Measurements from ENCODE around the gene VPS39. TPM values are rescaled to one million over a fixed set of nuclear protein-coding genes. Genes with fewer than 3 reads are reported as not detected.

The VPS39 gene
- total RNA-seq, 3 donors from 2014 or later (not counting 1 experiment from before 2014, with no cell fraction given): 104 to 115 (median 112) TPM

GRCh38 chr15:42140383-42141070 is 67.6 kb downstream of the VPS39 start:
- H3K36me3 ChIP-seq (ENCODE audit: control insufficient read depth, insufficient read depth, low read length): no peaks in the 10 kb centered on the region
- intact Hi-C loops (cut with micrococcal nuclease): no loop called here
- Mint-ChIP-seq H3K36me3 (no peaks in the 10 kb centered on the region), H3K4me3 (no peak overlapping the region), H3K27me3 (ENCODE audit: low read depth in 2 of 2) (peaks cover 0 to 2% of the 10 kb centered on the region in 2 donors), H3K27ac (no peak overlapping the region), H3K4me1 (no peaks in the 10 kb centered on the region), H3K9me3 (no peaks in the 10 kb centered on the region)
- no peaks in the 10 kb centered on the region for H3K4me1 ChIP-seq (ENCODE audit: control insufficient read depth, insufficient read depth, low read length)
- H3K4me3 ChIP-seq (ENCODE audit: low read length): no peak overlapping the region
- WGBS (ENCODE audit: insufficient coverage): 80% methylated on average over 8 of the region's 8 CpGs
- ATAC-seq (no peak), DNase-seq (peak in 1 of 2 donors; percentile 12)
- H3K27ac ChIP-seq (ENCODE audit: low read length): no peak overlapping the region
- no peaks in the 10 kb centered on the region for H3K9me3 ChIP-seq (ENCODE audit: control insufficient read depth, insufficient read depth, low read length)
- no peak for TF ChIP-seq CTCF (IDR thresholded peaks at IDR 0.05)
- H3K27me3 ChIP-seq (ENCODE audit: control insufficient read depth, insufficient read depth, low read length): no peaks in the 10 kb centered on the region

- no peak overlapping the region for H3K4me3 Mint-ChIP-seq
- no peaks in the 10 kb centered on the region for H3K27me3 ChIP-seq (ENCODE audit: control insufficient read depth, insufficient read depth, low read length)
- TF ChIP-seq CTCF (IDR thresholded peaks at IDR 0.05): no peak
- H3K4me1 ChIP-seq (ENCODE audit: control insufficient read depth, insufficient read depth, low read length): no peaks in the 10 kb centered on the region
- 87% methylated on average over 6 of the region's 6 CpGs for WGBS (ENCODE audit: insufficient coverage)
- no peak overlapping the region for H3K27ac Mint-ChIP-seq
- peaks cover 0 to 4% of the 10 kb centered on the region in 2 donors for H3K27me3 Mint-ChIP-seq (ENCODE audit: low read depth in 2 of 2)
- no peaks in the 10 kb centered on the region for H3K9me3 ChIP-seq (ENCODE audit: control insufficient read depth, insufficient read depth, low read length)
- H3K27ac ChIP-seq (ENCODE audit: low read length): no peak overlapping the region
- intact Hi-C loops (cut with micrococcal nuclease): loop anchor here (5.0 kb wide), 1 partner anchor 152 kb away; no protein-coding TSS in a partner anchor
- H3K36me3 ChIP-seq (ENCODE audit: control insufficient read depth, insufficient read depth, low read length): no peaks in the 10 kb centered on the region
- no peak for ATAC-seq
- no peak overlapping the region for H3K4me3 ChIP-seq (ENCODE audit: low read length)
- H3K4me1 Mint-ChIP-seq: no peaks in the 10 kb centered on the region
- no peak for DNase-seq
- H3K9me3 Mint-ChIP-seq: no peaks in the 10 kb centered on the region
- no peaks in the 10 kb centered on the region for H3K36me3 Mint-ChIP-seq
Observed at GRCh38 chr15:42139596-42139995, 68.5 kb downstream of the VPS39 start.

GRCh38 chr15:42138968-42139386 is 69.1 kb downstream of the VPS39 start:
- intact Hi-C loops (cut with micrococcal nuclease): loop anchor here (5.0 kb wide), 1 partner anchor 152 kb away; no protein-coding TSS in a partner anchor
- no peak for ATAC-seq
- no peak overlapping the region for H3K27ac Mint-ChIP-seq
- no peaks in the 10 kb centered on the region for H3K9me3 ChIP-seq (ENCODE audit: control insufficient read depth, insufficient read depth, low read length)
- H3K27me3 ChIP-seq (ENCODE audit: control insufficient read depth, insufficient read depth, low read length): no peaks in the 10 kb centered on the region
- DNase-seq: no peak
- no peaks in the 10 kb centered on the region for H3K9me3 Mint-ChIP-seq
- peaks cover 0 to 4% of the 10 kb centered on the region in 2 donors for H3K27me3 Mint-ChIP-seq (ENCODE audit: low read depth in 2 of 2)
- H3K27ac ChIP-seq (ENCODE audit: low read length): no peak overlapping the region
- H3K36me3 Mint-ChIP-seq: no peaks in the 10 kb centered on the region
- no peaks in the 10 kb centered on the region for H3K36me3 ChIP-seq (ENCODE audit: control insufficient read depth, insufficient read depth, low read length)
- no peak overlapping the region for H3K4me3 ChIP-seq (ENCODE audit: low read length)
- WGBS (ENCODE audit: insufficient coverage): 81% methylated on average over 3 of the region's 3 CpGs
- TF ChIP-seq CTCF (IDR thresholded peaks at IDR 0.05): no peak
- H3K4me1 Mint-ChIP-seq: no peaks in the 10 kb centered on the region
- no peaks in the 10 kb centered on the region for H3K4me1 ChIP-seq (ENCODE audit: control insufficient read depth, insufficient read depth, low read length)
- no peak overlapping the region for H3K4me3 Mint-ChIP-seq
